ENCODE results near the gene RAI1. TPM values are rescaled to one million over a fixed set of nuclear protein-coding genes. Genes with fewer than 3 reads are reported as not detected.

Gene RAI1
- total RNA-seq, 1 donor from 2014 or later: 46.2 TPM

DNA sequence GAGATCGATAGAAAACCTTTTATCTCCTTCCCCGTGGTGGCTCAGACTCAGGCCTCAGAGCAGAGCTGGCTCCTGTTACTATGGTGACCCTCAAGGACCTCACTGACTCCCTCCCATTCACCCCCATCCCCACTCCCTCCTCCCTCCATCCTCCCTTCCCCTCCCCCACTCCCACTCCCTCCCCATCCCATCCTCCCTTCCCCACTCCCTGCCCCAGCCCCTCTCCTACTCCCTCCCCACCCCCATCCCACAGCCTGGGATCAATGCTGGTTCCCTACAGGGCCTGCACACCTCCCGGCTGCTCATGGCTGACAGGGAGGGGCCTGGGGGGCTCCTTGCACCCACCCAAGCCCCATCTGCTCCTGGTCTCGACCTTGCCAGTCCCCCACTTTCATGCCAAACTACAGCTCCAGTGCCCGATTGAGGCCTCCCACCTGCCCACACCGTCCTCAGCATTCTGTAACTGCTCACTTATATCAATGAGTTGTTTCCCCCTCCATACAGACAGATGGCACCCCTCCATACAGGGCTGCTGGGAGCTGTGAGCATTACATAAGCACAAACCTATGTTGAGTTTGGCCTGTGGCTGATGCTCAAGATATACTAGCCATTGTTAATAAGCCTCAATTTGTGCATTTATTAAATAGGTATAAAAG is 11.6 kb upstream of the RAI1 start:
- Mint-ChIP-seq H3K4me1 (ENCODE audit: unreplicated experiment) (peaks cover 13% of the 10 kb centered on the region), H3K27me3 (ENCODE audit: unreplicated experiment) (peaks cover 4% of the 10 kb centered on the region), H3K4me3 (ENCODE audit: unreplicated experiment) (no peak overlapping the region), H3K27ac (ENCODE audit: unreplicated experiment) (no peak overlapping the region), H3K36me3 (ENCODE audit: low read depth, unreplicated experiment) (no peaks in the 10 kb centered on the region), H3K9me3 (ENCODE audit: unreplicated experiment) (no peaks in the 10 kb centered on the region)
- DNase-seq (ENCODE audit: low spot score): no peak
- TF ChIP-seq, protein P1, sequence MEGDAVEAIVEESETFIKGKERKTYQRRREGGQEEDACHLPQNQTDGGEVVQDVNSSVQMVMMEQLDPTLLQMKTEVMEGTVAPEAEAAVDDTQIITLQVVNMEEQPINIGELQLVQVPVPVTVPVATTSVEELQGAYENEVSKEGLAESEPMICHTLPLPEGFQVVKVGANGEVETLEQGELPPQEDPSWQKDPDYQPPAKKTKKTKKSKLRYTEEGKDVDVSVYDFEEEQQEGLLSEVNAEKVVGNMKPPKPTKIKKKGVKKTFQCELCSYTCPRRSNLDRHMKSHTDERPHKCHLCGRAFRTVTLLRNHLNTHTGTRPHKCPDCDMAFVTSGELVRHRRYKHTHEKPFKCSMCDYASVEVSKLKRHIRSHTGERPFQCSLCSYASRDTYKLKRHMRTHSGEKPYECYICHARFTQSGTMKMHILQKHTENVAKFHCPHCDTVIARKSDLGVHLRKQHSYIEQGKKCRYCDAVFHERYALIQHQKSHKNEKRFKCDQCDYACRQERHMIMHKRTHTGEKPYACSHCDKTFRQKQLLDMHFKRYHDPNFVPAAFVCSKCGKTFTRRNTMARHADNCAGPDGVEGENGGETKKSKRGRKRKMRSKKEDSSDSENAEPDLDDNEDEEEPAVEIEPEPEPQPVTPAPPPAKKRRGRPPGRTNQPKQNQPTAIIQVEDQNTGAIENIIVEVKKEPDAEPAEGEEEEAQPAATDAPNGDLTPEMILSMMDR (IDR thresholded peaks at IDR 0.05; ENCODE audit: unreplicated experiment): no peak

DNA sequence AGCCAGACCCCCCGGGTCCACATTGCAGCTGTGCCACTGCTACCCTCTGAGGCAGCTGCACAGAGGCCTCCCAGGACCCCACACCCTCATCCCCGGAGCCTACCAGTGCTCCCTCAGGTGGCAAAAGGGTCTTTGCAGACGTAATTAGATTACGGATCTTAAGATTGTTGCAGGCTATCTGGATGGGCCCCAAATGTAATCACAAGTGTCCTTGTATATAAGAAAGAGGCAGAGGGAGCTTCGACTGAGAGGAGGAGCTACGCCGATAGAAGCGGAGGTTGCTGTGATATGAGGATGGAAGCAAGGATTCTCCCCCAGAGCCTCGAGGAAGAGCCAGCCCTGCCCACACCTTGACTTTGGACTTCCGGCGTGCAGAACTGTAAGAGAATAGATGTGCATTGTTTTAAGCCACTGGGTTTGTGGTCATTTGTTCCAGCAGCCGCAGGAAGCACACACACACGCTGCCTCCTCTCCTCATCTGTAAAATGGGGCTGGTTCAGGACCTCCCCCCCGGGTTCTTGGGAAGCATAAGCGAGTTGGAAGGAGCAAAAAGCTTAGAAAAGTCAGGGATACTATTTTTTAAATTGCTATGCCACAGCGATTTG is 10.5 kb upstream of the RAI1 start:
- no peak for DNase-seq (ENCODE audit: low spot score)
- TF ChIP-seq, protein P1 (IDR thresholded peaks at IDR 0.05; ENCODE audit: unreplicated experiment): no peak
- H3K27me3 Mint-ChIP-seq (ENCODE audit: unreplicated experiment): peaks cover 4% of the 10 kb centered on the region
- H3K9me3 Mint-ChIP-seq (ENCODE audit: unreplicated experiment): no peaks in the 10 kb centered on the region
- no peaks in the 10 kb centered on the region for H3K36me3 Mint-ChIP-seq (ENCODE audit: low read depth, unreplicated experiment)
- H3K4me3 Mint-ChIP-seq (ENCODE audit: unreplicated experiment): no peak overlapping the region
- peaks cover 14% of the 10 kb centered on the region for H3K4me1 Mint-ChIP-seq (ENCODE audit: unreplicated experiment)
- H3K27ac Mint-ChIP-seq (ENCODE audit: unreplicated experiment): no peak overlapping the region

DNA sequence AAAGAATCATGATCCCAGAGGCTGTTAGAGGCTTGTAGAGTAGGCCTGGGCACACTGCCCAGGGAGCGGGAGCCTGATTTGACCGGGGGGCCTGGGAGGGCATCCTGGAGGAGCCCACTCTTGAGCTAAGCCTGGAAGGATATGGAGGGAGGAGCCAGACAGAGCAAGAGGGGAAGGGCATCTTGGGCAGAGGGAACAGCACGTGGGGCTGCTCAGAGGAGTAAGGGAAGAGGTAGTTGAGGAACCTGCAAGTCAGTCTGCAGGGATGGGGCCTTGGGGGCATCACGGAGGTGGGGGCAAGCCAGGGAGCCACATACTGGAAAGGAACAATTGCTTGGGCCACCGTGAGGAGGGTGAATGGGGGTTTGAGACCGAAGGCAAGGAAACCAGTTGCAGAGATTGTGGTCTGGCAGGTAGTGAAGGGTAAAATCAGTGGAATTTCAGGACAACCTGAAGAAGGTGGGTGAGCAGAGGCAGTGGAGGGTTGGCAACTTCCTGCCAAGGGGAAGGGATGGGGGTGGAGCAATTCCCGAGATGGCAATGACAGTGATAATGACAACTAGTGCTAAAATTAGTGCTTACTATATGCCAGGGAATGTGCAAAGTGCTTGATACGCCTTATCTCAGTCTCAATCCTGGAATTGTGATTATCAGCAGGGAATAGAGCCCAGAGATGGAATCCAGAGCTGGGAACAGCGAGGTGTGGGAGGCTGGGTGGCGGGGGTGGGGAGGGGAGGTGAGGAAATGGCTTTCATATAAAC is 9.7 kb upstream of the RAI1 start:
- Mint-ChIP-seq H3K27me3 (ENCODE audit: unreplicated experiment) (peaks cover 4% of the 10 kb centered on the region), H3K36me3 (ENCODE audit: low read depth, unreplicated experiment) (no peaks in the 10 kb centered on the region), H3K9me3 (ENCODE audit: unreplicated experiment) (no peaks in the 10 kb centered on the region), H3K27ac (ENCODE audit: unreplicated experiment) (peak overlapping the region; percentile 18), H3K4me1 (ENCODE audit: unreplicated experiment) (peaks cover 21% of the 10 kb centered on the region), H3K4me3 (ENCODE audit: unreplicated experiment) (no peak overlapping the region)
- no peak for DNase-seq (ENCODE audit: low spot score)
- TF ChIP-seq, protein P1 (IDR thresholded peaks at IDR 0.05; ENCODE audit: unreplicated experiment): no peak

GRCh38 chr17:17672453-17673368 is 8.5 kb upstream of the RAI1 start:
- H3K4me3 Mint-ChIP-seq (ENCODE audit: unreplicated experiment): no peak overlapping the region
- no peak for DNase-seq (ENCODE audit: low spot score)
- peaks cover 32% of the 10 kb centered on the region for H3K4me1 Mint-ChIP-seq (ENCODE audit: unreplicated experiment)
- H3K27ac Mint-ChIP-seq (ENCODE audit: unreplicated experiment): no peak overlapping the region
- TF ChIP-seq, protein P1 (IDR thresholded peaks at IDR 0.05; ENCODE audit: unreplicated experiment): no peak
- H3K27me3 Mint-ChIP-seq (ENCODE audit: unreplicated experiment): peaks cover 6% of the 10 kb centered on the region
- no peaks in the 10 kb centered on the region for H3K36me3 Mint-ChIP-seq (ENCODE audit: low read depth, unreplicated experiment)
- no peaks in the 10 kb centered on the region for H3K9me3 Mint-ChIP-seq (ENCODE audit: unreplicated experiment)

Measured in endothelial cell (in vitro differentiated cells).